GM12801 (cell line): ENCODE data around the gene ACOT7.

Source experiments
- TF ChIP-seq, protein P1 (sequence below): IDR thresholded peaks from one replicate; pipeline ENCODE4 v1.5.1; 2011; ENCODE audit warnings: control low read depth; ENCODE audit not compliant: insufficient read length; ENCODE audit errors: extremely low read depth

Gene ACOT7

DNA sequence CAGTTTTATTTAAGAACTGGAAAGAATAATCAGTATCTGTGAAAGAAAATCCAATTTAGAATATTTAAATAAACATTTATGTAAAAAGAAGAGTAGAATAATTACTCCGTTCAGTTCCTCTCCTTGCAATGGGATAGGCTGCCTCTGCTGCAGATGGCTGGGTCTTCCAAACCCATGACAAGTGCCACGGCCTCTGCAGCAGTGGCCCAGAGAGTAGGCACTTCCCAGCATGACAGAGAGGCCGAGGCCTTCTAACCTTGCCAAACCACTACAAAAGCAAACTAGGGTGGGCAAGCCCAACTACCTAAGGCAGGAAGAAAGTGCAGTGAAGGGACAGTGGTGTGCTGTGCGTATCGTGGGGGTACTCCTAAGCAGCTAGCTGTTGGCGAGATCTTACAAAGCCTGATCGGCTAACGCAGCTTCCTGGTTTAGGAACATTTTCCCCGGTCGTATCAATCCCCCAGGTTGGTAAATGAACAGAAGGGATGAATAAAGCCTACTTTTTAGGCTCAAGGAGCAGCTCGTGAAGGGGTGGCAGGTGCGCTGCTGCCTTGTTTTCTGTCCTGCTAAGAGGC, 172.3 kb downstream of the ACOT7 start:
- TF ChIP-seq, protein P1, sequence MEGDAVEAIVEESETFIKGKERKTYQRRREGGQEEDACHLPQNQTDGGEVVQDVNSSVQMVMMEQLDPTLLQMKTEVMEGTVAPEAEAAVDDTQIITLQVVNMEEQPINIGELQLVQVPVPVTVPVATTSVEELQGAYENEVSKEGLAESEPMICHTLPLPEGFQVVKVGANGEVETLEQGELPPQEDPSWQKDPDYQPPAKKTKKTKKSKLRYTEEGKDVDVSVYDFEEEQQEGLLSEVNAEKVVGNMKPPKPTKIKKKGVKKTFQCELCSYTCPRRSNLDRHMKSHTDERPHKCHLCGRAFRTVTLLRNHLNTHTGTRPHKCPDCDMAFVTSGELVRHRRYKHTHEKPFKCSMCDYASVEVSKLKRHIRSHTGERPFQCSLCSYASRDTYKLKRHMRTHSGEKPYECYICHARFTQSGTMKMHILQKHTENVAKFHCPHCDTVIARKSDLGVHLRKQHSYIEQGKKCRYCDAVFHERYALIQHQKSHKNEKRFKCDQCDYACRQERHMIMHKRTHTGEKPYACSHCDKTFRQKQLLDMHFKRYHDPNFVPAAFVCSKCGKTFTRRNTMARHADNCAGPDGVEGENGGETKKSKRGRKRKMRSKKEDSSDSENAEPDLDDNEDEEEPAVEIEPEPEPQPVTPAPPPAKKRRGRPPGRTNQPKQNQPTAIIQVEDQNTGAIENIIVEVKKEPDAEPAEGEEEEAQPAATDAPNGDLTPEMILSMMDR = no peak

DNA sequence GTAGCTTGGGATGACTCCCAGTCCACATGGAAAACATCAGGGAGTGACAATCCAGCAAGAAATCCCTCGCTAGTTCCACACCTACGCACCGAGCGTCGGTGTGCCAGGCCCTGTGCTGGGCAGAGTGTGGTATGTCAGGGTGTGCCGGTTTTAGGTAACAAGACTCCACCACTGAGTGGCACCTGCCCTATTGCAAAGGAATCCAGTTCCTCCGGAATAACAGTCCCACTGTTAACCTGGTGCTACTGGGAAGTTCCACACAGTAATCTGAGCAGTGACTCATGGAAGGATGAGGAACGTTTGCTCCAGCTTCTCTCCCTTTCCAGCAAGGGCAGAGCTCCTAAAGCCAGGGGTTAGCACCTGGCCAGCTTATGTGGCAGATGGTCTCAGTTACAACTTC, 173.3 kb downstream of the ACOT7 start:
- TF ChIP-seq, protein P1 = no peak

DNA sequence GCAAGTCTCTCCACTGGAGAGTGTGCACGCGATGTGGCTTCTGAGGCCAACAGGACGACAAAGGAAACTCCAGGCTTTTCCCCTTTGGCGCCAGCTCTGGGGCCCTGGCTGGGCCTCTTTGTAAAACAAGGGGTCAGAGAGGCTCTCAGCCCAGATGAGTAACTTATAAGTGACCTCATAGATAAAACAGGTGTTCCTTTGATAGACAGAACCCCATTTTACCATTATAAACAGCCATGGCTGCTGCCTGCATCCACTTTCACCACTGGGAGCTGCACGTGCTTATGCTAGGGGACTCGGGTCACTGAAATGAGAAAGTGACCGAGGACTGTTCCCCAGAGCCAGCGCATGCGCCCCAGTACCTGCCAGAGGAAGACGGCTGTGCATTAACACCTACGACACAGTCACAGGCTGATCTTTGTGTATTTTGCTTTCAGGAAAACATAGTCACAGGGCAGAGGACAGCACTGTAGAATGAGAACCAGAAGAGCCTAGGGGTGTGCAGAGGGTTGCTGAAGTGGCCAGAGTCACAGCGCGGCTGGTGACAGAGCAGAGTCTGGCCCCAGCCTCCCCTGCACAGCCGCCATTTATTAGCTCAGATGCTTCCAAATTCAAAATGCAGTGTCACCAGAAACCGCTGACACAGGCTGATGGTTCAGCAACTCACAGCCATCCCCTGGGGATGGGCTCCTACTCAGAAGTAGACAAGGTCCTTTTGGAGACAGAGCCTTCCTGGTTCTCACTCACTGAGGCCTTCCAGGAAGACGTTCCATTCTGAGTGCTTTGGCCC, 175.0 kb downstream of the ACOT7 start:
- TF ChIP-seq, protein P1 = no peak
